Measurements from ENCODE around the gene FGFR2. TPM values are rescaled to one million over a fixed set of nuclear protein-coding genes. Genes with fewer than 3 reads are reported as not detected.

Gene FGFR2
- total and polyA plus RNA-seq, 11 donors: 0.13 to 4.1 (median 0.35) TPM; not detected in 1

GRCh38 chr10:121466424-121466823 is 131.8 kb downstream of the FGFR2 start:
- ATAC-seq: no peak
- no peak for DNase-seq
- H3K4me1 ChIP-seq: no peaks in the 10 kb centered on the region

GRCh38 chr10:121465215-121465614 is 133.0 kb downstream of the FGFR2 start:
- DNase-seq (no peak), ATAC-seq (no peak)
- H3K27ac ChIP-seq: no peak overlapping the region
- H3K27me3 ChIP-seq: peaks cover 0 to 21% (median 0%) of the 10 kb centered on the region in 9 donors
- H3K9me3 ChIP-seq: no peaks in the 10 kb centered on the region
- WGBS, 4 donors: 43 to 64% (median 54%) methylated on average over 8 to 14 of the region's 14 CpGs
- TF ChIP-seq CTCF (IDR thresholded peaks at IDR 0.05): no peak
- TF ChIP-seq POLR2A (IDR thresholded peaks at IDR 0.05): no peak
- H3K4me3 ChIP-seq: no peak overlapping the region
- H3K36me3 ChIP-seq: no peaks in the 10 kb centered on the region
- intact Hi-C loops (cut with DNase I): no loop called here
- H3K4me1 ChIP-seq: peaks cover 0 to under 1% (median 0%) of the 10 kb centered on the region in 12 donors

More at GRCh38 chr10:121466424-121466823, 131.8 kb downstream of the FGFR2 start:
- Histone ChIP-seq H3K36me3 (no peaks in the 10 kb centered on the region), H3K27me3 (peaks cover 0 to 21% (median 0%) of the 10 kb centered on the region in 9 donors), H3K4me3 (no peak overlapping the region), H3K9me3 (no peaks in the 10 kb centered on the region), H3K27ac (no peak overlapping the region)
- intact Hi-C loops (cut with DNase I): no loop called here
- TF ChIP-seq CTCF (IDR thresholded peaks at IDR 0.05) (no peak), POLR2A (IDR thresholded peaks at IDR 0.05) (no peak)
- WGBS, 4 donors: 72 to 79% (median 76%) methylated on average over 4 of the region's 4 CpGs

GRCh38 chr10:121464517-121464916 is 133.7 kb downstream of the FGFR2 start:
- Histone ChIP-seq H3K4me1 (peaks cover 0 to 2% (median 0%) of the 10 kb centered on the region in 12 donors), H3K27me3 (peaks cover 0 to 21% (median 0%) of the 10 kb centered on the region in 9 donors), H3K27ac (no peak overlapping the region), H3K4me3 (no peak overlapping the region), H3K36me3 (no peaks in the 10 kb centered on the region), H3K9me3 (no peaks in the 10 kb centered on the region)
- DNase-seq (no peak), ATAC-seq (no peak)
- WGBS, 4 donors: 76 to 95% (median 94%) methylated on average over 2 of the region's 2 CpGs
- no peak for TF ChIP-seq CTCF (IDR thresholded peaks at IDR 0.05)
- no peak for TF ChIP-seq POLR2A (IDR thresholded peaks at IDR 0.05)
- intact Hi-C loops (cut with DNase I): no loop called here

- TF ChIP-seq CTCF (IDR thresholded peaks at IDR 0.05) (no peak), POLR2A (IDR thresholded peaks at IDR 0.05) (no peak)
- 78 to 86% (median 84%) methylated on average over 2 of the region's 2 CpGs for WGBS, 4 donors
- intact Hi-C loops (cut with DNase I): no loop called here
- H3K36me3 ChIP-seq: no peaks in the 10 kb centered on the region
- no peaks in the 10 kb centered on the region for H3K9me3 ChIP-seq
- H3K27ac ChIP-seq: no peak overlapping the region
- ATAC-seq (no peak), DNase-seq (no peak)
- no peak overlapping the region for H3K4me3 ChIP-seq
- peaks cover 0 to 2% (median 0%) of the 10 kb centered on the region in 12 donors for H3K4me1 ChIP-seq
- peaks cover 0 to 21% (median 0%) of the 10 kb centered on the region in 9 donors for H3K27me3 ChIP-seq
Measured at GRCh38 chr10:121462955-121463354, 135.3 kb downstream of the FGFR2 start.

Data from heart left ventricle (tissue), 16 donors.